ENCODE results near the gene SH2B2.

SH2B2 gene

DNA sequence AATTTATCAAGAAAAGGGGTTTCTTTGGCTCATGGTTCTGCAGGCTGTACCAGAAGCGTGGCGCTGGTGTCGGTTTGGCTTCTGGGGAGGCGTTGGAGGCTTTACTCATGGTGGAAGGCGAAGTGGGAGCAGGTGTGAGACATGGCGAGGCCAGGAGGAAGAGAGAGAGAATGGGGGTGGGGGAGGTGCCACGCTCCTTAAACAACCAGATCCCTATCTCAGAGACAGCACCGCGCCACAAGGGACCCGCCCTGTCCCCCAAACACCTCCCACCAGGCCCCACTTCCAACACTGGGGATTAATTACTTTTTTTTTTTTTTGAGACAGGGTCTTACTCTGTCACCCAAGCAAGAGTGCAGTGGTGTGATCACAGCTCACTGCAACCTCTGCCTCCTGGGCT is 18.0 kb upstream of the SH2B2 start:
- DNase-seq: no peak

DNA sequence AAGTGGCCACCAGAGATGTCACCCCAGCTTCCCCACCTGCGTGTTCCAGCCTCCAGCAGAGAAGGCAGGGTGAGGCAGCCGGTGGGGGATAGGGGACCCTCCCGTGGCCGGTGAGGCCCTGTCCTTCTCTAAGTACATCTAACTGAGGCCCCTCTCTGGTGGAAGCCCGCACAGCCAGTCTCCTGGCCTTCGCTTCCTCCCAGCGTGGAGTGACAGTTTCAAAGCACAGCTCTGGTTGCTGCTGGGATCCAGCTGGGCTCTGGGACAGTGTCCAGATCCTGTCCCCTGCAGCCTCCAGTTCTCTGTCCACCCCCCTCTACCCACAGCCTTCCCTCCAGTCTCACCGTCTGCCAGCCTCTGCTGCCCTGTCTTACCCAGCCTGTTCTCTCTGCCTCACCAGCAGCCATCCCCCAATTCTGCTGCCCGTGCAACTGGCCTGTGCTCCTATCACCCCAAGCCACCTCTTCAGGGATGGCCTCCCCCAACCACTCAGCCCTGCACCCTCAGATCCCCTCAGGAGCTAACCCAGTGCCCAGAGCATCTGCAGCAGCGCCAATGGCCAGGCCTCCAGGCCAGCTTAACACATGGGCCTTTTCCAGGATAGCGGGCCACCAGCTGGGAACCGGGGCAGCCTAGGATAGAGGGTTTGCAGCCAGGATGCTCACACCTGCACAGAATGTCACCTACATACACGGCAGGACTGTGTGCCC is 16.3 kb upstream of the SH2B2 start:
- DNase-seq: no peak

DNA sequence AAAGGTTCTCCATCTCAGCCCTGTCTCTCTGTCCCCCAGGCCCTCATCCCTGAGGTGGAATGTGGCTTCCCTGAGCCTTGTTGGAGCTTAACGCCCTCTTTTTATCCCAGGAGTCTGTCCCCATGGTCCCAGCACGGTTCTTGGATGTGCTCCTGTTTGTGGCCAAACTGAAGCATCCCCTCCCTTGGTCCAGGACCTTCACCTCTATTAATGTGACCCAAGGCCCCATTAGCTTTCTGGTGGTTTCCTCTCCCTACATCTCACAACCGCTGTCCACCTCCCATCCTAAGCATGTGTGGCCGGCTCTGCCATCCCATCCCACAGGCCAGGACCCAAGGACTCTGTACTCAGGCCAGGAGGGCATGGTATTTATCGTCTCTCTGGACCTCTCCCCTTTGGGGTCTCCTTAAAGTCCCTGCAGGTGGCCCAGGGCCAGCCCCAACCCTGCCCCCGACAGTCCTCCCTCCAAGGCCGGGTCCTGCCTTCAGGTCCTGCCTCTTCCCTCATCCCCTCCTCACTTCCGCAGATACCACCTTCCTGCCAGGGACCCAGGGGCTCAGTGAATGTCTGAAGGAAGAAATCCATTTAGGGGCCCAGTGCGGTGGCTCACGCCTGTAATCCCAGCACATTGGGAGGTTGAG is 15.4 kb upstream of the SH2B2 start:
- DNase-seq: no peak

DNA sequence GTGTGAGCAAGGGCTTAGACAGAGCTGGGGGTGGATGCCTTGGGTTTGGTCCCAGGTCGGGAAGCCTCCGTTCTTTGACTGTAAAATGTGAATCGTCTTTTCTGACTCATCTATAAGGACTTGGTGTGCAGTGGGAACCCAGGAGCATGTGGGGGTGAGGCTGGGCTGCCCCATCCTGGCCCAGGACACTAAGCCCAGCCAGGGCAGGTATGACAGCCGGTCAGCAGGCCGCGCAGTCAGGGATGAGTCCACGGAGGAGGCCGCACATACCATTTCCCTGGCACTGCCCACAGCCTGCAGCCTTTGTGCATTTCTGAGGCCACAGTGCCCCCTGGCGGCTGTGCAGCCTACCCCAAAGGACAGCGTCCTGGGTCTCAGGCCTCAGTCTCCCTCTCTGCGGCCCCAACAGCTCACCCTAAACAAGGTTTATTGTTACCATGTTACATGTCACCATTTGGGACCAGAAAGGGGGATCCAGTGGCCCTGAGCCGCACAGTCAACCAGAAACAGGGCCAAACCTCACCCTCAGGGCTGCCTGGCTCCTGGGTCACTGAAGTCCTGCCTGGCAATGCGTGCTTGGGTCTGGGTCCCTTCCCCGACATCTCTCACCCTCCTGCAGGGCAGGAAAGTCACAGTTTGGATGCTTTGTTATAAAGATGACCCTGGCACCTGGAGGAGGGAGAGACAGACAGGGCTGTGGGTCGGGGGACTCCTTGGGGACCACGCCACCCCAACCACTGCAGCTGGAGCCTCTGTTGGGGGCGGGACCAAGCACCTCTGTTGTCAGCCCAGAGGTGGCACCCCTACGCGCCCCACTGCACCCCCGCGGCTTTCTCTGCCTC is 14.4 kb upstream of the SH2B2 start:
- peak; percentile 45 for DNase-seq

DNA sequence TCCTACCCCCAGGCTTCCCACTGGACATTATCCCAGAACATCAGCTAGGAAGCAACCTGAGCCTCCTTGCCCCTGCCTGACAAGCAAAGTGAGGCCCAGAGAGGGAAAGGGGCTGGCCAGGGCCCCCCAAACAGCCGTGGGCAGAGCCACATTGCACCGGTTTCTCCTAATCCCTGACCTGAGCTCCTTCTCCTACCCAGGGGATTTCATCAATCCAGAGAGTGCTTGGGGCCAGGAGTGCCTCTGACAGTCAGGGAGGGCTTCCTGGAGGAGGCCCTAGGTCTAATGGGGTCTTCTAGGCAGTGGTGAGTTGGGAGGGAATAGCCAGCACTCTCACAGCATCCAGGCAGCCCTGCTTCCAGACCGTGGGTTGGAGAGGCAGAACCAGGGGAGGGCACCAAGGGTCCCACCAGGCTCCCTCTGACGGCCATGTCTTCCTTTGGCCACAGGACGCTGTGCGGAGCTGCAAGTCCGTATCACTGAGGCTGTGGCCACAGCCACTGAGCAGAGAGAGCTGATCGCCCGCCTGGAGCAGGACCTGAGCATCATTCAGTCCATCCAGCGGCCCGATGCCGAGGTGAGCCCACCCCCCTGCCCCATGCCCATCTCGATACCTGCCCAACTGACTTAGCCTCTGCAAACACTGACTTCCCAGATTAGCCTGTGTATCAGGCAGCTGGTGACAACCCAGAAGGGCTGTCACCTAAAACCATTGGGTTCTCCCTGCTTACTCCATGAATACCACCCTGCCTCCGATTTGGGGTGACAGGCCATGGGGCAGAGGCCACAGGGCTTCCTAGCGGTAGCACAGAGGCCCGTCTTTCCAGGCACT is 13.5 kb upstream of the SH2B2 start:
- DNase-seq: no peak

DNA sequence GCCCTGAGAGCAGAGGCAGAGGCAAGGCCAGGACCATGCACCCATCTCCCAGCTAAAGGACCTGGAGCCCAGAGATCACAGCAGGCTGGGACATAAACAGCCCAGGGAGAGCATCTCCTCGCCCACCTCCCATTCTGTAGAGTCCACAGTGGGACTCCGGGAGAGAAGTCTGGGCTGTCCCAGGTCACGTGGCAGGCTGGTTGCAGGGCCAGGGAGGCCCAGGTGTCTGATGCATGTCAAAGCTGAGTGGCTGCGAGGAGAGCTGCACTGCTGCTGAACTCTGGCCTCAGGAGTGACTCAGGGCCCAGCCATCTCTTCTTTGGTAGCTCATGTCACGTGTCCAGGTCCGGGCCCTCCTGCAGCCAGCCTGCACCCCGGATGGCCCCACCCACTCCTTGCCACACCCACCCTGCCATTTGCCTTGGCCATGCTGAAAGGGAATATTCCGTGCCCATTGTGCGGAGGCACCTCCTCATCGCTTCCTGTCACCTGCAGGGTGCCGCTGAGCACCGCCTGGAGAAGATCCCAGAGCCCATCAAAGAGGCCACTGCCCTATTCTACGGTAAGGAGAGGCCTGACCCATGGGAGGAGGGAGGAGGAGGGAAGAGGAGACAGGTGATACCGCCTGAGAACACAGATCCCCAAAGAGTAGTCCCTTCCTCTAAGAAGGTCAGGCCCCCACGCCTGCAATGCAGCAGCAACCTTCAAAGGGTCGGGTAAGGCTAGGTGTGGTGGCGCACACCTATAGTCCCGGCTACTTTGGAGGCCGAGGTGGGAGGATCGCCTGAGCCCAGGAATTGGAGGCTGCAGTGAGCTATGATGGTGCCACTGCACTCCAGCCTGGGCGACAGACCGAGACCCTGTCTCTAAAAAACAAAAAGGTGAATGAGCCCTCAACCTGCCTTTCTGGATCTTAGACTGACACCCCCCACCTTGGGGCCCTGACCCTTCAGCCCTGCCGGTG is 12.6 kb upstream of the SH2B2 start:
- no peak for DNase-seq

DNA sequence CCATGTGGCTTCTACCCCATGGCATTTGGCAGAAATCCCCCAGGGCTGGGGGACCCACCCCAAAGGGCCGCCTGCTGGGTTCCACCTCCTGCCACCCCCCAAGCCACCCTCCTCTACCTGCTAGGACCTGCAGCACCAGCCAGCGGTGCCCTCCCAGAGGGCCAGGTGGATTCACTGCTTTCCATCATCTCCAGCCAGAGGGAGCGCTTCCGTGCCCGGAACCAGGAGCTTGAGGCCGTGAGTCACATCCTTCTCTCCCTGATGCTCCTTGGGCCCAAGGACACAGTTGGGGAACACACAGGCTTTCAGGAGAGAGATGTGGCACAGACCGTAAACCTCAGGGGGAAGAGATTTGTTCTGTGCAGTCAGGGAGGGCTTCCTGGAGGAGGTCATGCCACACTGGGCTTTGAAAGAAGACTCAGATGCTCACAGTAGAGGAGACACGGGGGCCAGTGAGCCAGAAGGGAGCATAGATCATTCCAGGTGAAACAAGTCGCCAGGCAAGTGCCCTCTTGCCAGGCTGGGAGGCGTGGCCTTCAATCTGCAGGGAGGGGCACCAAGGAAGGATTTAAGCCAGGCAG is 11.5 kb upstream of the SH2B2 start:
- DNase-seq: no peak

DNA sequence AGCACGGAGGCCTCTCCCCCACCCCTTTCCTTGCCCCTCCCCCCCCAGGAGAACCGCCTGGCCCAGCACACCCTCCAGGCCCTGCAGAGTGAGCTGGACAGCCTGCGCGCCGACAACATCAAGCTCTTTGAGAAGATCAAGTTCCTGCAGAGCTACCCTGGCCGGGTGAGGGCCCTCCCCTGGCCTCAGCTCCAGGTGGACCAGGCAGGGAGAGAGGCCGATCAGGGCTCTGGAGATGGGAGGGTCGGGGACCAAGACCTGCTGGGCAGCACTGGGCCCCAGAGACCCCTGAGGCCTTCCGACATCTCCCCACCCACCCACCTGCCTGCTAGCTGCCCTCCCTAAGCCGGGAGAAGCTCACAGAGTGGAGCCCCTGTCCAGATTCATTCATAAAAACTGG is 8.8 kb upstream of the SH2B2 start:
- DNase-seq: no peak

DNA sequence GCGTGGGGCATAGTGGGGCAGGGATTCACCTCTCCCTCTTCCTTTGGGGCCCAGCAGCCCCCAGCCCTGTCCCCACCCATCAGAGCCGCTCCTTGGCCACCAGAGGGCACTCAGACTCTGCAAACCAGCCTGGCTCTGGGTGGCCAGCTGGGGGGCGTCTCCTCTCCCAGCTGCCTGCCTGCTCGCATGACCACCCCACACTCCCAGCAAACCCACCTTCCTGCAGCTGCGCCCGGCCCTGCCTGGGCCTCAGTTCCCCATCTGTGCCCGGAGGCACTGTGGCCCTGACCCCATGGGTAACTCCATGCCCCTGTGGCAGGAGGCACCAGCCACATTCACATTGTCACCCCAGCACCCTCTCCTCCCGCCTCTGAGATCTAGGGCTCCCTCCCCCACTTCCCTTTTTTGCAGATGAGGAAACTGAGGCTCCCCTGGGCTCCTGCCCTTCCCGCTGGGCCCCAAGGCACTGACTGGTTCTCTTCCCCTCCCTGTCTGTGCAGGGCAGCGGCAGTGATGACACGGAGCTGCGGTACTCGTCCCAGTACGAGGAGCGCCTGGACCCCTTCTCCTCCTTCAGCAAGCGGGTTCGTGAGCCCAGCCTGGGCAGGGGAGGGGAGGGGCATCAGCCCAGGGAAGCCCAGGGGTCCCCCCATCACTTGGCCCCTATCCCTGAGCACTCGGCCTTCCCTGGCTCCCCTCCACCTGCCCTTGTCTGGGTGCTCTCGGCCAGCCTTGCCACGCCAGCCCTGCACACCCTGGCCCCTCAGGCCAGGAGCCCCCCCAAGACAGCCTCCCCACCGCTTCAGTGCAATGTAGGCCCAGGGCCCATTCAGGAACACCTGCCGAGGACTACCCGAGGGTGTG is 6.9 kb upstream of the SH2B2 start:
- peak; percentile 43 for DNase-seq

DNA sequence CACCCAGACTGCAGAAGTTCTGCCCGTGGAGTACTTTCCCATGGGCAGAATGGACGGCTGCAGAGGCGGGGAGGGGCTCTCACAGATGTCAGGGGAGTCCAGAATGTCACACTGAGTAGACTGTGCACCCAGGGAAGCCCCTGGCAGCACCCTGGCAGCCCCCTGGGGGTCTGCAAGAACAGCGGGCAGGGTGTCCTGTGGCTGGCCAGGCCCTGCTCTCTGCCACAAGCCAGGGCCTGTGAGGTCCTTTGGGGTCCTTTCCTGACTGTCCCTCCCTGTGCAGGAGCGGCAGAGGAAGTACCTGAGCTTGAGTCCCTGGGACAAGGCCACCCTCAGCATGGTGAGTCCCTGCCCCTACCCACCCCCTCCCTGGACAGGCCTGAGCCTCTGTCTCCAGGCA is 6.1 kb upstream of the SH2B2 start:
- DNase-seq: no peak

DNA sequence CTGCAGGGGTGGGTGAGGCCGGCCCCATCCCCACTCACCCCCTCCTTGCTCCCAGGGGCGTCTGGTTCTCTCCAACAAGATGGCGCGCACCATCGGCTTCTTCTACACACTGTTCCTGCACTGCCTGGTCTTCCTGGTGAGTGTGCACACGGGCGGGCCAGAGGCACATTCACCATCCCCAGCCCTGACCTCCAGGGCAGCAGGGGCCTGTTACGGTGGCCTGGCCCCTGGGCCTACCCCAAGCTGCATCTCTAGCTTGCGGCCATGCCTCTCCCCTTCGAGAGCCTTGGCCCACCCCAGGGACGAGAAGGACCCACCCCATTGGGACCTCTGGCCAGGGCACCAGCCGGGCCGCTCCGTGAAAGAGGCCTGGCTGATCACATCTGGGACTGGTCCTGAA is 4.9 kb upstream of the SH2B2 start:
- DNase-seq: no peak

DNA sequence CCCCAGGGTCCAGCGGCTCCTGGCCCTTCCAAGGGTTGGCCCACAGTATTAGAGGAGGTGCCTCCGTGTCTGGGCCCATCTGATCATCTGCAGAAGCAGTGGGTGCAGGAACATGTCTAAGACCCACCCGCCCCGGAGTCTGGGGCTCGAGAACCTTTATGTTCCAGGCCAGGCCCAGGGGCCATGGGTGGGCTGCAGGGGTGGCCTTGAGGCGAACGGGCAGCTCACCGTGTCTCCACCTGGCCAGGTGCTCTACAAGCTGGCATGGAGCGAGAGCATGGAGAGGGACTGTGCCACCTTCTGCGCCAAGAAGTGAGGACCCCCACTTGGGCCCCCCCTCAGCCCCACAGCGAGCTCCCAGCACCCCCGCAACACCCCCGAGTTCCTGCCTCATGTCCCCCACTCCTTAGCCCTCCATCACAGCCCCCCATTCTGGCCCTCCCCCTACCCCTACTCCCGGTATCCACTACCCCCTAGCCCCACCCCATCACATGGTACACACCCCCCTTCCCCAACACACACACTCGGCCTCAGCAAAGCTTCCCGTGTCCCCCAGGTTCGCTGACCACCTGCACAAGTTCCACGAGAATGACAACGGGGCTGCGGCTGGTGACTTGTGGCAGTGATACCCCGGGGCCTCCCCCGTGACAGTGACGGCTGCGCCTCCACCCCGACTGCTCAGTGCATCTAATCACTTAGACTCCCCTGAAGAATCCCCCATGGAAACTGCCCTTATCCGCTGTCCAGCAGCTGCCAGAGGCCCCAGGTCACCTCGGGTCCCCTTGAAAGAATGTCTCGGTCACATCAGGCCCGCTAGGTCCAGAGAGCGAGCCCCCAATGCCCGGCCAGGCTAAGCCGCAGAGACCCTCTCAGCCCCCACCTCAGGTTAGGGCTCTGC is 4.0 kb upstream of the SH2B2 start:
- DNase-seq: no peak

DNA sequence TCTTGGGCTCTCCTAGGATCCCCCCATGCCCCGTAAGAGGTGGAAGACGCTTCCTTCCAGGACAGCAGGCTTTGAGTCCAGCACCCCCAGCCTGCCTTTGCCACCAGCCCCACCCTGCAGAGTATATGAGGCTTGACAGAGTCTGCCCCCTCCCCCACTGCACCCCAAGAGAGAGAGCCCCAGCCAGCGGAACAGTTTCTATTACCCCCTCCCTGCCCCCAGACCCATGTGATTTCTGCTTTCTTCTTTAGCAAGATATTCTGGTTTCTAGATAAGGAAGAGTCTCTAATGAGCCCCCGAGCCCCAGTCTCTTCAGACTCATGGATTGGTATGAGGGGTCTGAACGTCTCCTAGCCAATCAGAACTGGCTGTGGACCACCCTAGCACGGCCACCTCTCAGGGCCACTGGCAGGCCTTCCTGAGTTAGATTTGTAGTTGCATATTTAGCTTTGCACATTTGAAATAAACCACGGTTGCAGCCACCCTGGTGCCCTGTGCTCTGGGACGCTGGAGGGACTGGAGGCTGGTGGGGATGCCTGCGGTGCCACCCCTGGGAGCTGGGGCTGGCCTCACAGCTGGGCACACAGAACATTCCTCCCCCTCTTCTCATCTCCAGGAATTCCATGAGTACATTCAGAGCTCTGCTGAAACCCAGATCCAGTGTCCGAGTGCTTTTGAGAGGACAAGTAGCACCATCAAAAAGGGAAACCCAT is 3.0 kb upstream of the SH2B2 start:
- DNase-seq: no peak

DNA sequence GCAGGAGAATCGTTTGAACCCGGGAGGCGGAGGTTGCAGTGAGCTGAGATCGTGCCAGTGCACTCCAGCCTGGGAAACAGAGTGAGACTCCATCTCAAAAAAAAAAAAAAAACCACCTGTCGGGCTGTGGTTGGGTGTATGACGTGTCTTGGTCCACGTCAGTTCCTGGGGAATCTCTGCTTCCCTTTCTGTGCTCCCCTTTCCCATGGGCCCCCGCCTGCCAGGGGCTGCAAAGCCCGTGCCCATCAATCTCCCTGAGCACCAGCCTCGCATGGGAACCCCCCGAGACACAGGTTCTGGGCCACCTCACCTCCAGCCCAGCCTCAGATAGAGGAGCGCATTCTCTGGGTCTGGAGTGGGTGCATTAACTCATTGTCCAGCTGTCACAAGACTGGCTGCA is 2.3 kb upstream of the SH2B2 start:
- no peak for DNase-seq

DNA sequence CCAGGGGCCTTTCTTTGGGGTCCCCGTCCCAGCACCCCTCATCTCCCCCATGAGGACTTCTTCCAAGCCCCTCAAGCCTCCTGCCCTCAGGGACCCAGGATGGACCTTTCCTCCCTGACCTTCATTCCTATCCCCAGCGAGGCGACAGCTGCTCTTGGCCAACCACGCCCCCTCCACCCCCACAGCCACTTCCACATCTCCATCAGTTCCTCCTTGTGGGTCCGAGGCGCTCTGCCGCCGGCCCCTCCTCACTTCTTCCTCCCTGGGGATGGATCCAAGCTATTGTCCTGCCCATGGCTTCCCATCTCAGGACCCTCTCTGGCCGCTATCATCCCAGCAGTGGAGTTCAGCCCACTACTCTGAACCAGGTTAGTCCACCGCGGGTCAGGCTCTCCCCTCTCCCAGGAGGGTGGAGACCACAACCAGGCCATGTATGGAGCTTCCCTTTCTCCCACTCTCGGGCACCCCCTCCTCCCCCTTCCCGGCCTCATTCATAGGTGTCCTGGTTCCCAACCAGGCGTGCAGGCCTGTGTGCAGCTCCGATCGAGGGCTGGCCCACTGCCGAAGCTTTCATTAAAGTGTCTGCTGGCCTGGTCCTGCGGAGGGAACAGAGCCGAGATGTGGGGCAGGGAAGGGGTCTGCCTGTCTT is 1.7 kb upstream of the SH2B2 start:
- no peak for DNase-seq

DNA sequence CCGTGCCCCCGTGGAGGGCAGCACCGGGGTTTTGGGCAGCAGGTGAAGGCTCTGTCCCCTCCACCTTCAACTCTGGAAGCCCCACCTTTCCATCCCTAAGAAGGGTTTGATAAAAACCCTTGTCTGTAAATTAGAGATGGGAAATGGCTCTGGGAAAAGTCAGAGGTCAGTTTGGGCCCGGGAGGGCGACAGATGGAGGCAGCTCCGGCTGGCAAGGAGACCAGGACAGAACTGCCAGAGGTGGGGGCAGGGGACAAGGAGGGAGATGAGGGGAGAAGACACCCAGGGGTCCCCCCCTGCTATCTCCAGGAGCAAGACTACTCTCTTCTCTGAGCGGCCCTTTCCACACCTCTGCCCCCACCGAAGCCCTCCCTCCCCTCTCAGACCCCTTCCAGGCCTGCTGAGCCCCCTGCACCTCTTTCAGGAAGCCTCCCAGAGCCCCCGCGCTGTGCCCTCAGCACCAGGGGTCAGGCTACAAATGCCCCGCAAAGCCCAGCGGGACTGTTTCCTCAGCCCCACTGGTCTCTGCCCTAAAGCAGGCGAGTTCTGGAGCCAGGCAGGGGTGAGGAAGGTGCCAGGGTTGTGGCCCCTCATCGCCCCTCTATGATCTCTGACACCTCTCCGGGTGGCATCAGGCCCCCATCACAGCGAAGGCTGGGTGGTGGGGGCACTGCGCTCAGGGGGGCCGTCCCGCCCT is 980 bp upstream of the SH2B2 start:
- no peak for DNase-seq

Measured in NCI-H748 treated with DMSO at 0.1 percent for 48 hours (cell line).